ENCODE results near the gene CEP95. TPM values are rescaled to one million over a fixed set of nuclear protein-coding genes. Genes with fewer than 3 reads are reported as not detected.

The CEP95 gene
- total RNA-seq, 4 donors from 2014 or later, result 6.5 to 18.8 (median 17.7) TPM

- Histone ChIP-seq H3K9me3 (no peaks in the 10 kb centered on the region), H3K4me1 (peaks cover 26 to 52% of the 10 kb centered on the region in 2 donors), H3K4me3 (no peak overlapping the region), H3K27me3 (no peaks in the 10 kb centered on the region), H3K36me3 (peaks cover 7 to 74% of the 10 kb centered on the region in 2 donors), H3K27ac (peak overlapping the region in 2 of 4 donors; percentile 97 to 99)
- no peak for TF ChIP-seq POLR2A (IDR thresholded peaks at IDR 0.05)
- intact Hi-C loops (cut with DNase I; ENCODE audit: low total_unique reads) (loop anchor here (10.0 kb wide), 1 partner anchor 677 kb away; the partner anchor contains the start of genes FTSJ3 and PSMC5), in situ Hi-C loops (cut with MboI; ENCODE audit: low sequenced_read_pairs in 4 of 4) (loop anchor here in 2 of 4 donors (10.0 to 25.0 kb wide), 2 partner anchors 143 to 665 kb away; partner anchors contain the start of genes FTSJ3 (in 1 of the 2), PSMC5 (in 1 of the 2) and SMARCD2 (in 1 of the 2))
- ATAC-seq (no peak), DNase-seq (no peak)
Measured at GRCh38 chr17:64502021-64502420, 4.8 kb upstream of the CEP95 start.

DNA sequence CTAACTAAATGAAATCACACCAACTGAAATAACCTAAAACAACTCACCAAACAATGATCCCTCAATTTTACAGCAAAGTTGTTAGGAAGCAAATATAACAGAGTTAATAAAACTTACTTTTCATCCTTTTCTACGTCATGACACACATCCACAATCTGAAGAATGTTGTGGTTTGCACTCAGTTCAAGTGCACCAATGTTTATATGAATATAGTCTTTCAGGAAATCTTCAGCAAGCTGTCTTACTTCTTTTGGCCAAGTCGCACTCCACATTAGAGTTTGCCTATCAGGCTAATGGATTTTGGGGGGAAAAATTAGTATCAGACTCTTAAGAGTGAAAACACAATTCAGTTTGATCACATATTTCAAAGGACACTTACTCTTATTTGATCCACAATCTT is 4.0 kb upstream of the CEP95 start:
- Histone ChIP-seq H3K27ac (peak overlapping the region; percentile 97 to 100 (median 99)), H3K27me3 (no peaks in the 10 kb centered on the region), H3K4me1 (peaks cover 24 to 49% of the 10 kb centered on the region in 2 donors), H3K4me3 (no peak overlapping the region), H3K9me3 (no peaks in the 10 kb centered on the region), H3K36me3 (peaks cover 7 to 69% of the 10 kb centered on the region in 2 donors)
- DNase-seq, result no peak
- TF ChIP-seq POLR2A (IDR thresholded peaks at IDR 0.05), result no peak
- no peak for TF ChIP-seq CTCF (IDR thresholded peaks at IDR 0.05 in 4 of 5, conservative IDR thresholded peaks at IDR 0.05 in 1 of 5)
- in situ Hi-C loops (cut with MboI; ENCODE audit: low sequenced_read_pairs in 4 of 4), result loop anchor here in 2 of 4 donors (10.0 to 25.0 kb wide), 2 partner anchors 142 to 666 kb away; partner anchors contain the start of genes FTSJ3 (in 1 of the 2), PSMC5 (in 1 of the 2) and SMARCD2 (in 1 of the 2)
- no peak for ATAC-seq
- intact Hi-C loops (cut with DNase I; ENCODE audit: low total_unique reads), result loop anchor here (10.0 kb wide), 1 partner anchor 678 kb away; the partner anchor contains the start of genes FTSJ3 and PSMC5

DNA sequence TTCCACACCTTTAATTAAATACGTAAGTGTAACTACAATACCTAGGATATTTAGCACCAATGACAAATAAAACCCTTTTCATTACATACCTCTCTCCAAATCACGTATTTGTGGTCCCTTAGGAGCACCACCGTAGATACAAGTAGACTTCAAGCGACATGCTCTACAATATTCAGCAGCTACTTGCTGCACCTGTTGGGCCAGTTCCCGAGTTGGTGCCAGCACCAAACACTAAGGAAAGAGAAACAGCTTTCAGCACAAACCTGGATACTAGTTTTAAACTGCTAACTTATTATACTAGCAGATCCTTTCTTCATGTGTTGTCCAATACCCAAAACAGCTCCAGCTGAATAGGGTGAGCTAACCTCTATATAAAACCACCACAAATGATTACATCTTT is 3.4 kb upstream of the CEP95 start:
- H3K27ac ChIP-seq, result peak overlapping the region; percentile 97 to 100 (median 99)
- H3K4me3 ChIP-seq, result peak overlapping the region in 1 of 4 donors; percentile 11
- TF ChIP-seq POLR2A (IDR thresholded peaks at IDR 0.05) (no peak), CTCF (IDR thresholded peaks at IDR 0.05 in 4 of 5, conservative IDR thresholded peaks at IDR 0.05 in 1 of 5) (no peak)
- DNase-seq, result no peak
- no peaks in the 10 kb centered on the region for H3K27me3 ChIP-seq
- in situ Hi-C loops (cut with MboI; ENCODE audit: low sequenced_read_pairs in 4 of 4) (loop anchor here in 2 of 4 donors (10.0 to 25.0 kb wide), 2 partner anchors 141 to 666 kb away; partner anchors contain the start of genes FTSJ3 (in 1 of the 2), PSMC5 (in 1 of the 2) and SMARCD2 (in 1 of the 2)), intact Hi-C loops (cut with DNase I; ENCODE audit: low total_unique reads) (loop anchor here (10.0 kb wide), 1 partner anchor 679 kb away; the partner anchor contains the start of genes FTSJ3 and PSMC5)
- H3K9me3 ChIP-seq, result no peaks in the 10 kb centered on the region
- H3K4me1 ChIP-seq, result peaks cover 30 to 49% of the 10 kb centered on the region in 2 donors
- peaks cover 7 to 64% of the 10 kb centered on the region in 2 donors for H3K36me3 ChIP-seq
- ATAC-seq, result no peak

GRCh38 chr17:64503821-64504768 is 2.7 kb upstream of the CEP95 start:
- Histone ChIP-seq H3K4me3 (peak overlapping the region; percentile 89 to 98 (median 96)), H3K4me1 (peaks cover 37 to 48% of the 10 kb centered on the region in 2 donors), H3K27ac (peak overlapping the region; percentile 97 to 100 (median 99)), H3K36me3 (peaks cover 7 to 57% of the 10 kb centered on the region in 2 donors), H3K27me3 (no peaks in the 10 kb centered on the region), H3K9me3 (no peaks in the 10 kb centered on the region)
- DNase-seq (no peak), ATAC-seq (no peak)
- TF ChIP-seq POLR2A (IDR thresholded peaks at IDR 0.05) (peak in 1 of 2 donors; percentile 10), CTCF (IDR thresholded peaks at IDR 0.05 in 4 of 5, conservative IDR thresholded peaks at IDR 0.05 in 1 of 5) (no peak)
- intact Hi-C loops (cut with DNase I; ENCODE audit: low total_unique reads) (loop anchor here (10.0 kb wide), 1 partner anchor 679 kb away; the partner anchor contains the start of genes FTSJ3 and PSMC5), in situ Hi-C loops (cut with MboI; ENCODE audit: low sequenced_read_pairs in 4 of 4) (loop anchor here in 2 of 4 donors (10.0 to 25.0 kb wide), 2 partner anchors 141 to 667 kb away; partner anchors contain the start of genes FTSJ3 (in 1 of the 2), PSMC5 (in 1 of the 2) and SMARCD2 (in 1 of the 2))
